Subcutaneous abdominal adipose tissue (tissue), 5 donors: ENCODE results near the gene ISL2.

Source experiments
- H3K27ac ChIP-seq: one replicate; pipeline ENCODE4 v1.7.0; 2013; ENCODE audit warnings: low read depth, mild to moderate bottlenecking, inconsistent platforms, low read length, moderate library complexity
- H3K27me3 ChIP-seq, 5 donors: one replicate each; pipeline ENCODE4 v1.7.0; 2013; ENCODE audit warnings: low read length in 5 of 5, inconsistent platforms in 1 of 5; ENCODE audit not compliant: control insufficient read depth in 5 of 5, insufficient read depth in 4 of 5
- H3K36me3 ChIP-seq, 5 donors: one replicate each; pipeline ENCODE4 v1.7.0; 2013; ENCODE audit warnings: low read length in 5 of 5; ENCODE audit not compliant: control insufficient read depth in 5 of 5, insufficient read depth in 5 of 5
- H3K4me1 ChIP-seq, 5 donors: one replicate each; pipeline ENCODE4 v1.7.0; 2013; ENCODE audit warnings: low read length in 5 of 5, mild to moderate bottlenecking in 3 of 5, moderate library complexity in 1 of 5; ENCODE audit not compliant: control insufficient read depth in 5 of 5, insufficient read depth in 5 of 5
- H3K4me3 ChIP-seq, 5 donors: one replicate each; pipeline ENCODE4 v1.7.0; 2013; ENCODE audit warnings: low read length in 5 of 5, low read depth in 1 of 5
- H3K9ac ChIP-seq, 5 donors: one replicate each; pipeline ENCODE4 v1.7.0; 2013; ENCODE audit warnings: low read length in 5 of 5, mild to moderate bottlenecking in 4 of 5, moderate library complexity in 3 of 5
- H3K9me3 ChIP-seq, 5 donors: one replicate each; pipeline ENCODE4 v1.7.0; 2013; ENCODE audit warnings: low read length in 5 of 5; ENCODE audit not compliant: control insufficient read depth in 5 of 5
- donor health status: healthy.
- donor health status: healthy.
- donor health status: healthy.
- donor health status: healthy.
- donor health status: healthy.

Gene ISL2

DNA sequence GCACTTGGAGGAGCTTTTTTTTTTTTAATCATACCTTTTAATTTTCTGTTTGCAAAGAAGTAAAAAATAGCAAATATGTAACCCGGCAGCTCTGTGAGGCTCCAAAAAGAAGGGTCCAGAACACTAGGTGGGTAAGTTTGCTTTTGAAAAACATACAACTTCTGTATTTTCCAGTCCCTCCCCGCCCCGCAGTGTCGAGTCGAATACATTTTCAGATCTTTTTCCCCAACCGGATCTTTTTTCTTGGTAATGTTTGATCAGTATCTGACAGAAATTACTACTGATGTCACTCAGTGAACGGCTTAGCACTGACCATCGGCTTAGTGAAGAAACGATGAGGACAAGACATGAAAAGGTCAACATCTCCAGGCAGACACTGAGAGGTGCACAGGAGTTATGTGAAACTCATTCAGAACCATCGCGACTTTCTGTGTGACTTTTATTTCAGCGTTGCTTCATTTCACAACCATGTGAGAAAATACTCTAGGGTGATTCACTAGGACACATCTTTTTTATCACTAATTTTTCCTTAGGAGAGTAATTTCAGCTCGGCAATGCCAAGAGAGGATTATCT, 11.0 kb downstream of the ISL2 start:
- H3K4me1 ChIP-seq: peaks cover 0 to 24% (median 21%) of the 10 kb centered on the region in 5 donors
- H3K27ac ChIP-seq: no peak overlapping the region
- peaks cover 0 to 9% (median 0%) of the 10 kb centered on the region in 5 donors for H3K36me3 ChIP-seq
- H3K9ac ChIP-seq: no peak overlapping the region
- no peaks in the 10 kb centered on the region for H3K9me3 ChIP-seq
- H3K27me3 ChIP-seq: peaks cover 33 to 54% (median 48%) of the 10 kb centered on the region in 5 donors
- H3K4me3 ChIP-seq: peak overlapping the region in 1 of 5 donors; percentile 63

DNA sequence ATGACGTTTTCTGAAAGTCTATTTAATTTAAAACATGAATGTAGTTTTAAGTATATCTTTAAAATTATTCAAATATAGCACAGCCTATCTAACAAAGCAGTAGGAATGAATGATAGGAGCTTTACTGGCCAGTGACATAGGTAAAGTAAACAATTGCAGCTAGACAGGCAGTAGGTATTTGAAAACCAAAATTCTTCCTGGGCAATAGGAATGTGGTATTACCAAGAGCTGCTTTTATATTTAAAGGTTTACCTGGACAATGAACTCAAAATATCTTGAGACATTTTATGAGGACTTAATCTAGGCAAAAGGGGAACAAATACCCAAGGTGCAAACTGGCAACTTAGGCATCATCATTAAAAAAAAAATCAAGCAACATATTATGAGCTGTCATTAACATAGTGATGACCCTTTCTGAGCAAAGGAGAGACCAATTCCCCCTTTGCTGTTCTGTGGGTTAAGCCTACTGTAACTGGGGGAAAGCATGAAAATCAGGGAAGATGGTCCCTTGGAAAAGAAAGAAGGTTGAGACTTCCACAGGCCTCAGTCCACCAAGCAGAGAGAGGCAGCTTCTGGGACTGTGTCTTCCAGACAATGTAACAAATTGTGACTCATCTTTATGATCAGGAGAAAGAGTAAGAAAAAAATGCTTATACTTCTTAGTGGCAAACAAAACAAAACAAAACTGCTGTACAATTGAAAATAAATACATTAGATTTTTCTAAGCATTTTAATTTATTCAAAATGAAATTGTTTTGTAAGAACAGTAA, 12.9 kb downstream of the ISL2 start:
- Histone ChIP-seq H3K36me3 (peaks cover 0 to 9% (median 2%) of the 10 kb centered on the region in 5 donors), H3K27ac (no peak overlapping the region), H3K9me3 (no peaks in the 10 kb centered on the region)

DNA sequence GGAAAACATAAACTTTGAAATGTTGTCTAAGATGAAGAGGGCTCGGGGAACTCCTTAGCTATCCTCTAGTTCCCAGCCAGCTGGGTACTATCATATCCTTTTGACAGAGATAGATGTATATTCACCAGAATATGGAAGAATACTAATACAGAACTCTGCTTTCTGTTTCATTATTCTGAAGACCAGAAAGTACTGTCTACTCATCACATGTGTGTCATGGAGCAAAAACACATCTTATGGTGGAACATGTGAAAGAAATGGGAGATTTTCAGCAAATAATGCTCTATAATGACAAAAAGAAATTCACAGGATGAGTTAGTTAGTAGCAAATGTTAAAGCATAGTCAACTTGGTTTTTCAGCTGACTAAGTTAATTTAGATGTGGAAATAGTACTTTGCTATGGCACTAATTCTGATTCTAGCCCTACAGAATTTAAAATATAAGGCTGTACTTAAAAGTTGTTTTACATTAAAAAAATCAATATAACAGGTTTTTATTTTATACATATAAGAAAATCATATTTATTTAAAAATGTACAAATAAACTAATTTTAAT, 16.5 kb downstream of the ISL2 start:
- Histone ChIP-seq H3K9me3 (no peaks in the 10 kb centered on the region), H3K9ac (no peak overlapping the region), H3K36me3 (peaks cover 0 to 9% (median 2%) of the 10 kb centered on the region in 5 donors), H3K4me3 (no peak overlapping the region), H3K27ac (no peak overlapping the region), H3K27me3 (peaks cover 0 to 3% (median 0%) of the 10 kb centered on the region in 5 donors), H3K4me1 (no peaks in the 10 kb centered on the region)

More for the DNA sequence above, 12.9 kb downstream of the ISL2 start:
- Histone ChIP-seq H3K4me1 (peaks cover 0 to 19% (median 18%) of the 10 kb centered on the region in 5 donors), H3K27me3 (peaks cover 23 to 37% (median 33%) of the 10 kb centered on the region in 5 donors), H3K4me3 (no peak overlapping the region), H3K9ac (no peak overlapping the region)

DNA sequence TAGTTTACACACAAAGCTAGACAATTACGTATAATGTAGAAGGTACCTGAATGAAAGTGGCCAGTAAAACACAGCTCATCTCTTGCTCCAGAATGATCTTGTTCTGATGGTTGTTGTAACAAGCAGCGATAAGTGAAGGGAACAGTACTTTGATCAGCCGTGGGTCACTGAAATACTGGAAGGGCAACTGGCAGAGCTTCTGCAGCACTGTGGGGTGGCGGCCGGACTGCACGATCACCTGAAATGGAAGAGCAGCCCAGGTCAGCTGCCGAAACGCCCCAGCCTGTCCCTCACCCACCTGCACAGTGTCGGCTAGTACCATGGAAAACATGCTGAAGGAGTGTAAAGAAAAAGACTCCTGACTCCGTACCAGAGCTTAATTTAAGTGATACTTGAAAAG, 17.3 kb downstream of the ISL2 start:
- H3K27ac ChIP-seq: no peak overlapping the region
- no peaks in the 10 kb centered on the region for H3K9me3 ChIP-seq
- peaks cover 0 to 9% (median 2%) of the 10 kb centered on the region in 5 donors for H3K36me3 ChIP-seq
- H3K9ac ChIP-seq: no peak overlapping the region
- H3K27me3 ChIP-seq: no peaks in the 10 kb centered on the region
- no peak overlapping the region for H3K4me3 ChIP-seq
- no peaks in the 10 kb centered on the region for H3K4me1 ChIP-seq

DNA sequence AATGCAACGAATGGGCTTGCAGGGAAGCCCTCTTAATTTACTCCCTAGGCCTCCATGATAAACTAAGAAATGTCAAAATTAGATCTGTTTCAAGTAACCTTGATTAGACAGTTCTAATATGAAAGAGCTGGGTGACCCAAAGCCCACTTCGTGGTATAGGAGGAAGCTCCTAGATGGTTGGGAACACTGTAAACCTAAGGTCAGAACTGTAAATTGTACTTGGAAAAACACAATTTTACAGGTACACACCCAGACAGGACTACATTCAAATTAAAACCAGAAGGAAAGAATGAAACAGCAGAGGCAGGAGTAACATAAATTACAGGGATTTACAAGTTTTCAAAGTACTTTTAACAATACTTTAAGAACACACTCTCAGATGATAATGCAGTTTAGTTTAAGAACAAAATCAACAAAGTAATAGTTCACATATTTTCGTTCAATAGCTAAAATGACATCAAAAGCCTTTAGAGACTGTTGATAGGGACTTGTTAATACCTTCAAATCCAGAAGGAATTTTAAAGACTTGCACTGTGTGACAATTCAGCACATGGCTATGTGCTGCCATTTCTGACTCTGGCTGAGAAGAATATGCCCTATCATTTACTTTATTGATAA, 18.4 kb downstream of the ISL2 start:
- Histone ChIP-seq H3K36me3 (peaks cover 0 to 7% (median 3%) of the 10 kb centered on the region in 5 donors), H3K4me1 (no peaks in the 10 kb centered on the region), H3K9ac (no peak overlapping the region), H3K9me3 (no peaks in the 10 kb centered on the region), H3K27me3 (no peaks in the 10 kb centered on the region), H3K27ac (no peak overlapping the region), H3K4me3 (no peak overlapping the region)

DNA sequence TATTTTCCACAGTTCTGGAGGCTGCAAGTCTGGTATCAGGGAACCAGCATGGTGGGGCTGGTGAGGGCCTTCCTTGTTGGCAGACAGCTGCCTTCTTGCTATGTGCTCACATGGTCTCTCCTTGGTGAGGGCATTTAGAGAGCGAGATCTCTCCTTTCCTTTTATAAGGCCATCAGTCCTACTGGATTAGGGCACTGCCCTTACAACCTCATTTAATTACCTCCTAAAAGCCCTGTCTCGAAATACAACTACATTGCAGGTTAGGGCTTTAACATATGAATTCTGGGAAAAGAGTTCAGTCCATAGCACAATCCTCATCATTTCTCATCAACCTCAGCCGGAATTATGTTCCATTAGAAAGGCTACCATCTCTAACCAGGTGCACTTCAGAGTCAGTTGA, 21.9 kb downstream of the ISL2 start:
- Histone ChIP-seq H3K9ac (no peak overlapping the region), H3K27ac (no peak overlapping the region), H3K9me3 (no peaks in the 10 kb centered on the region), H3K4me3 (no peak overlapping the region), H3K36me3 (peaks cover 0 to 7% (median 2%) of the 10 kb centered on the region in 5 donors), H3K4me1 (no peaks in the 10 kb centered on the region), H3K27me3 (no peaks in the 10 kb centered on the region)

DNA sequence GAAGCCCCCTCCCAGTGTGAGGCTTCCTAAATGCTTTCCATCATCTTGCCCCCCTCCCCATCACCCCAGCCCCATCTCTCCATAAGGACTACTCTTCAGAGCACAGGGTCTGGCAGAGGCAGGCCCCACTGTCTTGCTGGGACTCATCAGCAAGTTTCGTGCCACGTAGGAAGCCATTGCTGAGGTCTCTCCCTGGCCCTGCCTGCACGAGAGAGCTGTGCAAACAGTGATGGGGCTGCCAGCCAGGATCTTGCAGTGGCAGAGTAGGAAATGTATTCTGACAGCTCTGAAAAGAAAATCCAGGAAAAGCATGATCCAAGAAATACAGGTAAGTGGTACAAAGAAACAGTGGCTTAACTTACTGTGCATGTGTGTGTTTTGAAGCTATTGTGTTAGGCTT, 22.6 kb downstream of the ISL2 start:
- Histone ChIP-seq H3K27ac (no peak overlapping the region), H3K27me3 (no peaks in the 10 kb centered on the region), H3K9me3 (no peaks in the 10 kb centered on the region), H3K9ac (no peak overlapping the region), H3K4me3 (no peak overlapping the region), H3K36me3 (peaks cover 0 to 5% (median 0%) of the 10 kb centered on the region in 5 donors), H3K4me1 (no peaks in the 10 kb centered on the region)

DNA sequence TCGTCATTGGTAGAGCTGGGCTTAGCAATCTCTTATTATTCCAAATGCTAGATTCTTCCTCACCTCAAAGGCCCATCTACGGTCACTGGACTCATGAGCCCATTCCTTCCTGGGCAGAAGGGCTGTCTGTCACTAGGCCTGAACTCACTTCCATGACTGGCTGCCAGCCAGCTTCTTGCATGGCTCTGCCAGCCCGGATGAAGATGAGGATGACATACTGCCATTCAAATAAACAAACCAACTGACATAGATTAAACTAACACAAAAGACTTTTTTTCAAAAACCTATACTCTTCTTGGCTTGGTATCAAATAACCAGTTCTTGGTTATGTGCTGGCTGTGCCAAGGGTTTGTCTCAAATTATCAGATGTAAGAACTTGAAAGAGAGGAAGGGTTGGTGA, 23.8 kb downstream of the ISL2 start:
- no peaks in the 10 kb centered on the region for H3K9me3 ChIP-seq

DNA sequence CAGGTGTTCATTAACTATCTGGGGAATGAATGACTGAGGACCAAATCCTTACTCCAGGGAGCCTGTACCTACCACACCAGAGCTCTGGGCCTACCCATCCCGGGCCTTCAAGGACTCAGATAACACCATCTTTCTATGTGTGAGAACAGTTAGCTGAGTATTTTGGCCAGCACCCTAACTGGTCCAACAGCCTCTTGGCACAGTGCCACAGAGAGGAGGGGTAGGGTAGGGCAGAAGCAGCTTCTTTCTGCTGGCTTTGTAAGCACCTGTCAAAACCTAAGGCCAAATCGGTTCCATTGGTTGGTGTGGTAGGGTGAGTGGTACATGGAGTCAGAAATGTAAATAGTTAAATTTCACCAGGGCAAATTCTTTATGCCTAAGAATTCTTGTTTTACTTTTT, 26.7 kb downstream of the ISL2 start:
- Histone ChIP-seq H3K4me1 (peaks cover 0 to 5% (median 0%) of the 10 kb centered on the region in 5 donors), H3K4me3 (no peak overlapping the region), H3K27ac (no peak overlapping the region), H3K36me3 (peaks cover 0 to 10% (median 2%) of the 10 kb centered on the region in 5 donors), H3K9ac (no peak overlapping the region), H3K27me3 (no peaks in the 10 kb centered on the region), H3K9me3 (no peaks in the 10 kb centered on the region)

More for the DNA sequence above, 23.8 kb downstream of the ISL2 start:
- Histone ChIP-seq H3K4me3 (no peak overlapping the region), H3K9ac (no peak overlapping the region), H3K27me3 (no peaks in the 10 kb centered on the region), H3K27ac (no peak overlapping the region), H3K4me1 (no peaks in the 10 kb centered on the region), H3K36me3 (peaks cover 0 to 10% (median 2%) of the 10 kb centered on the region in 5 donors)

DNA sequence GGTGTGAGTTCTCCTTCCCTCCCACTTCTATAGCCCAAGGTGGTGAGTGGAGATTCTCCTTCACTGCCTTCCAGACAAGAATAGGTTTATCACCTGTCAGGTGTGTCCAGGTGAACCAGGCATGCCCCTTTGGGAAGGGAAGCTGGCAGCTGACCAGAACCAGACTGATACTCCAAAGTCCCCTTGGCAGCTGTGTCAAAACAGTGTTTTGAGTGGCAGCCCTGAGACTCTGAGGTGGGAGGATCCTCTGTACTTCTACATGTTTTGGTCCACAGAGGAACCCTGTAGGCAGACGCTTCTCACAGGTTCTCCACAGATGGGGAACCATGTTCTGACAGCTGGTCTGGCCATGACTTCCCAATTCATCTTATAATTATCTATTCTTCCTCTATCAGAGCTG, 30.1 kb downstream of the ISL2 start:
- Histone ChIP-seq H3K36me3 (peaks cover 0 to 6% (median 0%) of the 10 kb centered on the region in 5 donors), H3K9ac (no peak overlapping the region), H3K27me3 (no peaks in the 10 kb centered on the region), H3K9me3 (no peaks in the 10 kb centered on the region), H3K4me1 (peaks cover 0 to 7% (median 0%) of the 10 kb centered on the region in 5 donors), H3K27ac (no peak overlapping the region), H3K4me3 (no peak overlapping the region)
